Measurements from ENCODE around the gene TNFRSF18.

DNA sequence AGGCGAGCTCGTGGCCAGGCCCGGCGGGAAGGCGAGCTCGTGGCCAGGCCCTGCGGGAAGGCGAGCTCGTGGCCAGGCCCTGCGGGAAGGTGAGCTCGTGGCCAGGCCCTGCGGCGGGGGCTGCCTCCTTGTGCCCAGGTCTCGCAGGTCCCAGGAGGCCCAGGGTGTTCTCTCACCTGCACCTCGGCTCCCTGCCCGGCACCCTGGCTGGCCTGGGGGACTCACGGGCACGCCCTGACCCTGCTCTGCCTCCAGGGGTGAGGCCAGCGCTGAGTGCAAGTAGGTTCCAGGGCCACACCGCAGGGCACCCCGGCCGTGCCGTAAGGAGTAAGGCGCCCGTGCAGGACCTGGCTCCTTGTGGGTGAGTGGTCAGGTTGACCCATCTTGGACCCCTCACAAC, 21.0 kb upstream of the TNFRSF18 start:
- TF ChIP-seq, protein P1, sequence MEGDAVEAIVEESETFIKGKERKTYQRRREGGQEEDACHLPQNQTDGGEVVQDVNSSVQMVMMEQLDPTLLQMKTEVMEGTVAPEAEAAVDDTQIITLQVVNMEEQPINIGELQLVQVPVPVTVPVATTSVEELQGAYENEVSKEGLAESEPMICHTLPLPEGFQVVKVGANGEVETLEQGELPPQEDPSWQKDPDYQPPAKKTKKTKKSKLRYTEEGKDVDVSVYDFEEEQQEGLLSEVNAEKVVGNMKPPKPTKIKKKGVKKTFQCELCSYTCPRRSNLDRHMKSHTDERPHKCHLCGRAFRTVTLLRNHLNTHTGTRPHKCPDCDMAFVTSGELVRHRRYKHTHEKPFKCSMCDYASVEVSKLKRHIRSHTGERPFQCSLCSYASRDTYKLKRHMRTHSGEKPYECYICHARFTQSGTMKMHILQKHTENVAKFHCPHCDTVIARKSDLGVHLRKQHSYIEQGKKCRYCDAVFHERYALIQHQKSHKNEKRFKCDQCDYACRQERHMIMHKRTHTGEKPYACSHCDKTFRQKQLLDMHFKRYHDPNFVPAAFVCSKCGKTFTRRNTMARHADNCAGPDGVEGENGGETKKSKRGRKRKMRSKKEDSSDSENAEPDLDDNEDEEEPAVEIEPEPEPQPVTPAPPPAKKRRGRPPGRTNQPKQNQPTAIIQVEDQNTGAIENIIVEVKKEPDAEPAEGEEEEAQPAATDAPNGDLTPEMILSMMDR (IDR thresholded peaks at IDR 0.05): no peak
- TF ChIP-seq POLR2A (IDR thresholded peaks at IDR 0.05): no peak

Data from right lobe of liver (tissue), 4 donors.